HCT116 (cell line): ENCODE results near the gene PPT2. TPM values are rescaled to one million over a fixed set of nuclear protein-coding genes. Genes with fewer than 3 reads are reported as not detected.

Experiments used
- ATAC-seq: fragments of 200-7000 bp; cut with Tn5 transposase; 2 replicates; pipeline ENCODE4 v1.9.1; 2020; ENCODE audit warnings: mild to moderate bottlenecking, moderate library complexity
- BruUV-seq: library from RNA; stranded (reverse); fragments of 400-500 nt; replicated peaks from 2 replicates; lab custom pipeline; 2021; lab: Mats Ljungman, UMichigan
- CTCF ChIA-PET: fragments of 300-600 bp; sonication (Branson Sonifier 250); formaldehyde crosslinking; loops from one replicate; lab custom pipeline; 2021; ENCODE audit warnings: antibody characterized with exemption; lab: Charles Lee
- POLR2A ChIA-PET: fragments of 300-600, 350-600 bp; sonication (Branson Sonifier 250); formaldehyde crosslinking; loops from one replicate; lab custom pipeline; 2021; ENCODE audit warnings: antibody characterized with exemption; lab: Charles Lee
- RAD21 ChIA-PET, 2 experiments: fragments of 300-600 bp; sonication (Branson Sonifier 250); formaldehyde crosslinking; loops; one replicate each; lab custom pipeline; 2023; ENCODE audit warnings: low total read pairs in 2 of 2; ENCODE audit not compliant: uncharacterized antibody in 2 of 2, unreplicated experiment in 2 of 2, low non-redundant PET in 1 of 2; lab: Charles Lee
- DNase-seq: peaks from one replicate; pipeline ENCODE4 v3.0.0-alpha.2; 2010; ENCODE audit warnings: low read depth, low spot score
- H2AFZ ChIP-seq: fragments of 200-600 bp; shearing (Covaris generic), sonication (generic); 2 replicates; pipeline ENCODE4 v1.6.1; 2017; ENCODE audit warnings: low read depth, mixed run types, mixed read lengths, antibody characterized with exemption, low read length; ENCODE audit not compliant: poor library complexity, severe bottlenecking
- H3K27ac ChIP-seq: 2 replicates; pipeline ENCODE4 v1.5.1; 2012; ENCODE audit warnings: low read depth, low read length
- H3K27me3 ChIP-seq: fragments of 200-600 bp; sonication (generic); 2 replicates; pipeline ENCODE4 v1.6.1; 2016; ENCODE audit warnings: mixed run types, low read length, mixed read lengths; ENCODE audit not compliant: insufficient read depth
- H3K36me3 ChIP-seq, 2 experiments: fragments of 200-500 bp in 1 of 2; fragments of 200-600 bp in 1 of 2; sonication (Bioruptor generic) in 1 of 2; sonication (generic) in 1 of 2; 2 replicates each; pipeline versions ENCODE4 v1.5.1 to v1.6.1; 2014 to 2016; ENCODE audit warnings: low read length in 2 of 2, inconsistent platforms in 1 of 2, mixed read lengths in 1 of 2, mixed run types in 1 of 2; ENCODE audit not compliant: insufficient read depth in 2 of 2, control insufficient read depth in 1 of 2
- H3K4me1 ChIP-seq, 2 experiments: fragments of 200-600 bp in 1 of 2; sonication (generic) in 1 of 2; 2 replicates each; pipeline versions ENCODE4 v1.5.1 to v1.6.1; 2012 to 2017; ENCODE audit warnings: low read length in 2 of 2, inconsistent platforms in 1 of 2, mild to moderate bottlenecking in 1 of 2, mixed read lengths in 1 of 2, mixed run types in 1 of 2, moderate library complexity in 1 of 2; ENCODE audit not compliant: insufficient read depth in 2 of 2, control insufficient read depth in 1 of 2
- H3K4me2 ChIP-seq: fragments of 200-600 bp; sonication (generic); 2 replicates; pipeline ENCODE4 v1.6.1; 2017; ENCODE audit warnings: mixed run types, low read length, mixed read lengths
- H3K4me3 ChIP-seq, 2 experiments: fragments of 200-600 bp in 1 of 2; sonication (generic) in 1 of 2; replicated peaks in 1 of 2; 2 replicates each; pipeline ENCODE4 v1.5.1; 2011 to 2016; ENCODE audit warnings: low read length in 2 of 2, control low read depth in 1 of 2, low read depth in 1 of 2, mild to moderate bottlenecking in 1 of 2, mixed read lengths in 1 of 2, mixed run types in 1 of 2
- H3K79me2 ChIP-seq: fragments of 200-600 bp; sonication (generic); 2 replicates; pipeline ENCODE4 v1.6.1; 2017; ENCODE audit warnings: mild to moderate bottlenecking, mixed run types, low read length, moderate library complexity, mixed read lengths; ENCODE audit not compliant: insufficient read depth
- H3K9ac ChIP-seq: fragments of 200-600 bp; sonication (generic); 2 replicates; pipeline ENCODE4 v1.6.1; 2016; ENCODE audit warnings: low read length, mixed read lengths
- H3K9me2 ChIP-seq: fragments of 200-600 bp; sonication (generic), shearing (Covaris generic); 2 replicates; pipeline ENCODE4 v1.6.1; 2017; ENCODE audit warnings: mixed run types, mild to moderate bottlenecking, moderate library complexity; ENCODE audit not compliant: insufficient read depth
- H3K9me3 ChIP-seq, 2 experiments: fragments of 200-500 bp in 1 of 2; fragments of 200-600 bp in 1 of 2; sonication (Bioruptor generic) in 1 of 2; sonication (generic) in 1 of 2; 2 replicates each; pipeline ENCODE4 v1.6.1; 2014 to 2017; ENCODE audit warnings: low read length in 2 of 2, mixed read lengths in 2 of 2, inconsistent platforms in 1 of 2, low read depth in 1 of 2, mild to moderate bottlenecking in 1 of 2, mixed run types in 1 of 2, moderate library complexity in 1 of 2; ENCODE audit not compliant: control insufficient read depth in 1 of 2, insufficient read depth in 1 of 2
- H4K20me1 ChIP-seq: fragments of 200-600 bp; sonication (generic), shearing (Covaris generic); 2 replicates; pipeline ENCODE4 v1.6.1; 2017; ENCODE audit warnings: mixed run types, mild to moderate bottlenecking, moderate library complexity; ENCODE audit not compliant: insufficient read depth
- ELF1 ChIP-seq: IDR thresholded peaks from 2 replicates; pipeline ENCODE4 v1.6.1; 2012; ENCODE audit warnings: low read depth, borderline replicate concordance
- EZH2phosphoT487 ChIP-seq: fragments of 200-600 bp; IDR thresholded peaks from 2 replicates; pipeline ENCODE4 v1.6.1; 2018; ENCODE audit warnings: antibody characterized with exemption, borderline replicate concordance
- FOSL1 ChIP-seq: IDR thresholded peaks from 2 replicates; pipeline ENCODE4 v1.6.1; 2012; ENCODE audit warnings: low read depth
- POLR2A ChIP-seq: IDR thresholded peaks from 2 replicates; pipeline ENCODE4 v1.7.0; 2011; ENCODE audit warnings: borderline replicate concordance; ENCODE audit not compliant: insufficient read depth, insufficient read length; ENCODE audit errors: extremely low read depth
- YY1 ChIP-seq: IDR thresholded peaks from 2 replicates; pipeline ENCODE4 v1.6.1; 2011; ENCODE audit warnings: low read length, low read depth, moderate library complexity, mild to moderate bottlenecking; ENCODE audit not compliant: insufficient replicate concordance; ENCODE audit errors: extremely low read depth
- ZFX ChIP-seq: fragments of 450-650 bp; IDR thresholded peaks from 2 replicates; pipeline ENCODE4 v1.6.1; 2017
- intact Hi-C: fragments of 100-400 bp; cut with micrococcal nuclease; formaldehyde crosslinking; loops from 2 replicates; pipeline ENCODE4 v1.10.0; 2022
- microRNA-seq: library from miRNA; unstranded; fragments of <30 nt; microRNA quantifications from one replicate; pipeline ENCODE4, GENCODE V29; 2016; ENCODE audit warnings: borderline number of aligned reads
- total RNA-seq: library from RNA; stranded (reverse); gene quantifications from one replicate; pipeline ENCODE4 v1.2.1, GENCODE V29; 2021; ENCODE audit not compliant: unreplicated experiment
- TF ChIP-seq, protein P1 (sequence below), 3 experiments: fragments of 200-600 bp in 1 of 3; sonication (generic) in 1 of 3; IDR thresholded peaks in 2 of 3; conservative IDR thresholded peaks in 1 of 3; 2 replicates each; pipeline ENCODE4 v1.5.1; 2012 to 2017; ENCODE audit warnings: low read depth in 2 of 3, low read length in 2 of 3, antibody characterized with exemption in 1 of 3, borderline replicate concordance in 1 of 3, control low read depth in 1 of 3, mild to moderate bottlenecking in 1 of 3, mixed read lengths in 1 of 3, mixed run types in 1 of 3, moderate library complexity in 1 of 3; ENCODE audit not compliant: insufficient read depth in 1 of 3
- TF ChIP-seq, protein P2 (sequence below): IDR thresholded peaks from 2 replicates; pipeline ENCODE4 v1.6.1; 2012; ENCODE audit warnings: low read depth
- TF ChIP-seq, protein P3 (sequence below): IDR thresholded peaks from 2 replicates; pipeline ENCODE4 v1.6.1; 2012

PPT2 gene
- total RNA-seq, 1 experiment from 2014 or later: 21.0 TPM

DNA sequence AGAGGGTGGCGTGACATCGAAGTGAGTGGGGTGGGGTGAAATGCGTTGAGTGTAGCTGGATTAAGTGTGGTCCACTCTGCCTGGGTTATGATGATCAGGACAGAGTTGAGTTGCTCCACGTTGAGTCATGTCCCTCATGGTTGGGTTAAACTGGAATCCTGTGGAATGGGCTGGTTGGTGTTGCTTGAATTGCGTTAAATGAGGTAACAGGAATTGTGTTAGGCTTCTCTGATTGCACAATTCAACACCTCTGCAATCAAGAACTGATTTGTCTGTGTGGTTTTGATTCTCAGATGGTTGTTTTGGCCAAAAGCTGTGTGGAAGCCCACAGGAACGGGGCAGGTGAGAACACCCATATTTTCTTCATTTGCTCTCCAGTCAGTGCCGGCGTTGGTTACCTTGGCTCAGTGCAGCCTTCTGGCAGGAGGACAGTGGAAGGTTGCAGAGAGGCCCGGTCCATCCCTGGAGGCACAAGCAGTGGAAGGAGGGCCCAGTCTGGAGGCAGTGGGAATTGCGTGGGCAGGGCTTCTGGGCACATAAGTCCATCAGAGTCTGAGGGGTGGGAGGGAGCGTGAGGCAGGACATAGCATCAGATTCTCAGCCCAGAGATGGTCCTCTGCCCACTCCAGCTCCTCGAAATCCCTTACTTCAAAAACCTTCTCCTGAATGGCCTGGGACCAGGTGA, 58.3 kb downstream of the PPT2 start:
- no peak overlapping the region for H3K4me2 ChIP-seq
- ChIA-PET RAD21 (no interaction called here), CTCF (no interaction called here), POLR2A (no interaction called here)
- DNase-seq (no peak), ATAC-seq (no peak)
- no peaks in the 10 kb centered on the region for H3K79me2 ChIP-seq
- H3K4me3 ChIP-seq: no peak overlapping the region
- H3K4me1 ChIP-seq: no peaks in the 10 kb centered on the region
- BruUV-seq: no TSS peak
- H3K36me3 ChIP-seq: no peaks in the 10 kb centered on the region
- intact Hi-C loops: no loop called here
- H3K9me2 ChIP-seq: no peaks in the 10 kb centered on the region
- H3K9ac ChIP-seq: no peak overlapping the region
- H2AFZ ChIP-seq: no peak overlapping the region
- no peaks in the 10 kb centered on the region for H4K20me1 ChIP-seq
- no peaks in the 10 kb centered on the region for H3K27me3 ChIP-seq
- no peaks in the 10 kb centered on the region for H3K9me3 ChIP-seq
- H3K27ac ChIP-seq: no peak overlapping the region
- TF ChIP-seq, protein P1, sequence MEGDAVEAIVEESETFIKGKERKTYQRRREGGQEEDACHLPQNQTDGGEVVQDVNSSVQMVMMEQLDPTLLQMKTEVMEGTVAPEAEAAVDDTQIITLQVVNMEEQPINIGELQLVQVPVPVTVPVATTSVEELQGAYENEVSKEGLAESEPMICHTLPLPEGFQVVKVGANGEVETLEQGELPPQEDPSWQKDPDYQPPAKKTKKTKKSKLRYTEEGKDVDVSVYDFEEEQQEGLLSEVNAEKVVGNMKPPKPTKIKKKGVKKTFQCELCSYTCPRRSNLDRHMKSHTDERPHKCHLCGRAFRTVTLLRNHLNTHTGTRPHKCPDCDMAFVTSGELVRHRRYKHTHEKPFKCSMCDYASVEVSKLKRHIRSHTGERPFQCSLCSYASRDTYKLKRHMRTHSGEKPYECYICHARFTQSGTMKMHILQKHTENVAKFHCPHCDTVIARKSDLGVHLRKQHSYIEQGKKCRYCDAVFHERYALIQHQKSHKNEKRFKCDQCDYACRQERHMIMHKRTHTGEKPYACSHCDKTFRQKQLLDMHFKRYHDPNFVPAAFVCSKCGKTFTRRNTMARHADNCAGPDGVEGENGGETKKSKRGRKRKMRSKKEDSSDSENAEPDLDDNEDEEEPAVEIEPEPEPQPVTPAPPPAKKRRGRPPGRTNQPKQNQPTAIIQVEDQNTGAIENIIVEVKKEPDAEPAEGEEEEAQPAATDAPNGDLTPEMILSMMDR (IDR thresholded peaks at IDR 0.05 in 2 of 3, conservative IDR thresholded peaks at IDR 0.05 in 1 of 3; ENCODE audit: borderline replicate concordance in 1 of 3, insufficient read depth in 1 of 3, low read depth in 2 of 3, low read length in 2 of 3): no peak
- no peak for TF ChIP-seq YY1
- TF ChIP-seq EZH2phosphoT487: no peak
- no peak for TF ChIP-seq ZFX
- no peak for TF ChIP-seq FOSL1
- TF ChIP-seq, protein P2, sequence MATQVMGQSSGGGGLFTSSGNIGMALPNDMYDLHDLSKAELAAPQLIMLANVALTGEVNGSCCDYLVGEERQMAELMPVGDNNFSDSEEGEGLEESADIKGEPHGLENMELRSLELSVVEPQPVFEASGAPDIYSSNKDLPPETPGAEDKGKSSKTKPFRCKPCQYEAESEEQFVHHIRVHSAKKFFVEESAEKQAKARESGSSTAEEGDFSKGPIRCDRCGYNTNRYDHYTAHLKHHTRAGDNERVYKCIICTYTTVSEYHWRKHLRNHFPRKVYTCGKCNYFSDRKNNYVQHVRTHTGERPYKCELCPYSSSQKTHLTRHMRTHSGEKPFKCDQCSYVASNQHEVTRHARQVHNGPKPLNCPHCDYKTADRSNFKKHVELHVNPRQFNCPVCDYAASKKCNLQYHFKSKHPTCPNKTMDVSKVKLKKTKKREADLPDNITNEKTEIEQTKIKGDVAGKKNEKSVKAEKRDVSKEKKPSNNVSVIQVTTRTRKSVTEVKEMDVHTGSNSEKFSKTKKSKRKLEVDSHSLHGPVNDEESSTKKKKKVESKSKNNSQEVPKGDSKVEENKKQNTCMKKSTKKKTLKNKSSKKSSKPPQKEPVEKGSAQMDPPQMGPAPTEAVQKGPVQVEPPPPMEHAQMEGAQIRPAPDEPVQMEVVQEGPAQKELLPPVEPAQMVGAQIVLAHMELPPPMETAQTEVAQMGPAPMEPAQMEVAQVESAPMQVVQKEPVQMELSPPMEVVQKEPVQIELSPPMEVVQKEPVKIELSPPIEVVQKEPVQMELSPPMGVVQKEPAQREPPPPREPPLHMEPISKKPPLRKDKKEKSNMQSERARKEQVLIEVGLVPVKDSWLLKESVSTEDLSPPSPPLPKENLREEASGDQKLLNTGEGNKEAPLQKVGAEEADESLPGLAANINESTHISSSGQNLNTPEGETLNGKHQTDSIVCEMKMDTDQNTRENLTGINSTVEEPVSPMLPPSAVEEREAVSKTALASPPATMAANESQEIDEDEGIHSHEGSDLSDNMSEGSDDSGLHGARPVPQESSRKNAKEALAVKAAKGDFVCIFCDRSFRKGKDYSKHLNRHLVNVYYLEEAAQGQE: no peak
- no peak for TF ChIP-seq POLR2A
- TF ChIP-seq, protein P3, sequence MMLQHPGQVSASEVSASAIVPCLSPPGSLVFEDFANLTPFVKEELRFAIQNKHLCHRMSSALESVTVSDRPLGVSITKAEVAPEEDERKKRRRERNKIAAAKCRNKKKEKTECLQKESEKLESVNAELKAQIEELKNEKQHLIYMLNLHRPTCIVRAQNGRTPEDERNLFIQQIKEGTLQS: no peak
- TF ChIP-seq ELF1: no peak

Small RNAs within 50 kb of the gene (microRNA-seq; reads per million reads assigned to microRNA genes)
- gene MIR6721 (4.8 reads per million, percentile 9 among the genes with 10 or more reads in this experiment), gene MIR6833 (not detected)

Other genes with a start within 250 kb of the PPT2 start
- 3.1 TPM for gene C2, start 226.4 kb upstream of the PPT2 start, total RNA-seq
- 1.5 TPM for gene CFB, start 208.0 kb upstream of the PPT2 start, total RNA-seq
- gene NELFE, start 195.2 kb upstream of the PPT2 start, total RNA-seq: 68.3 TPM
- 68.0 TPM for gene SKIC2, start 195.0 kb upstream of the PPT2 start, total RNA-seq
- gene DXO, start 182.0 kb upstream of the PPT2 start, total RNA-seq: 16.4 TPM
- 5.1 TPM for gene C4A, start 172.1 kb upstream of the PPT2 start, total RNA-seq
- 6.3 TPM for gene C4B, start 139.3 kb upstream of the PPT2 start, total RNA-seq
- 1.4 TPM for gene CYP21A2, start 115.7 kb upstream of the PPT2 start, total RNA-seq
- 8.5 TPM for gene TNXB, start 44.8 kb upstream of the PPT2 start, total RNA-seq
- gene ATF6B, start 25.9 kb upstream of the PPT2 start, total RNA-seq: 63.9 TPM
- gene FKBPL, start 23.9 kb upstream of the PPT2 start, total RNA-seq: 11.2 TPM
- 6.1 TPM for gene PRRT1, start 2.2 kb upstream of the PPT2 start, total RNA-seq
- gene EGFL8, start 10.5 kb downstream of the PPT2 start, total RNA-seq: 29.0 TPM
- gene AGPAT1, start 21.9 kb downstream of the PPT2 start, total RNA-seq: 55.6 TPM
- 45.9 TPM for gene RNF5, start 24.3 kb downstream of the PPT2 start, total RNA-seq
- gene AGER, start 30.1 kb downstream of the PPT2 start, total RNA-seq: 22.6 TPM
- gene PBX2, start 36.1 kb downstream of the PPT2 start, total RNA-seq: 79.0 TPM
- 1.2 TPM for gene GPSM3, start 38.5 kb downstream of the PPT2 start, total RNA-seq
- 0.81 TPM for gene NOTCH4, start 69.9 kb downstream of the PPT2 start, total RNA-seq
- gene TSBP1, start 217.8 kb downstream of the PPT2 start, total RNA-seq: not detected